ENCODE measurements around the gene LGI1.

Gene LGI1

GRCh38 chr10:93757801-93758507, at the start of gene LGI1:
LGI1 (plus strand) TSS chr10:93757936; CDS start chr10:93758145, 209 bp downstream.
- DNase-seq = no peak

- DNase-seq = no peak
These were observed 47.3 kb upstream of the LGI1 start for GRCh38 chr10:93710333-93710909.

GRCh38 chr10:93711891-93712290, 45.8 kb upstream of the LGI1 start:
- DNase-seq = no peak

GRCh38 chr10:93712593-93712992, 45.1 kb upstream of the LGI1 start:
- no peak for DNase-seq

GRCh38 chr10:93715345-93715744, 42.4 kb upstream of the LGI1 start:
- no peak for DNase-seq

GRCh38 chr10:93716766-93717165, 41.0 kb upstream of the LGI1 start:
- DNase-seq = no peak

GRCh38 chr10:93718937-93719725, 38.6 kb upstream of the LGI1 start:
- no peak for DNase-seq

GRCh38 chr10:93719901-93720300, 37.8 kb upstream of the LGI1 start:
- DNase-seq = no peak

- DNase-seq = no peak
These were observed 35.2 kb upstream of the LGI1 start for GRCh38 chr10:93722550-93722949.

GRCh38 chr10:93723153-93723552, 34.6 kb upstream of the LGI1 start:
- no peak for DNase-seq

GRCh38 chr10:93726024-93726423, 31.7 kb upstream of the LGI1 start:
- DNase-seq = no peak

GRCh38 chr10:93741367-93741766, 16.4 kb upstream of the LGI1 start:
- DNase-seq = no peak

- no peak for DNase-seq
These were observed 14.9 kb upstream of the LGI1 start for GRCh38 chr10:93742633-93743349.

- no peak for DNase-seq
These were observed 12.2 kb upstream of the LGI1 start for GRCh38 chr10:93745408-93746065.

GRCh38 chr10:93746844-93747284, 10.9 kb upstream of the LGI1 start:
- DNase-seq = no peak

- DNase-seq = no peak
These were observed 8.4 kb upstream of the LGI1 start for GRCh38 chr10:93749218-93749799.

- no peak for DNase-seq
These were observed 6.6 kb upstream of the LGI1 start for GRCh38 chr10:93751124-93751523.

- DNase-seq = no peak
These were observed 5.9 kb upstream of the LGI1 start for GRCh38 chr10:93751832-93752231.

GRCh38 chr10:93752761-93753160, 5.0 kb upstream of the LGI1 start:
- no peak for DNase-seq

GRCh38 chr10:93753621-93754250, 4.0 kb upstream of the LGI1 start:
- no peak for DNase-seq

- no peak for DNase-seq
These were observed 3.0 kb upstream of the LGI1 start for GRCh38 chr10:93754761-93755160.
